ENCODE data around the gene DAB2IP. TPM values are rescaled to one million over a fixed set of nuclear protein-coding genes. Genes with fewer than 3 reads are reported as not detected.

Gene DAB2IP
- total and polyA plus RNA-seq, 2 donors: 8.2 to 8.4 TPM

DNA sequence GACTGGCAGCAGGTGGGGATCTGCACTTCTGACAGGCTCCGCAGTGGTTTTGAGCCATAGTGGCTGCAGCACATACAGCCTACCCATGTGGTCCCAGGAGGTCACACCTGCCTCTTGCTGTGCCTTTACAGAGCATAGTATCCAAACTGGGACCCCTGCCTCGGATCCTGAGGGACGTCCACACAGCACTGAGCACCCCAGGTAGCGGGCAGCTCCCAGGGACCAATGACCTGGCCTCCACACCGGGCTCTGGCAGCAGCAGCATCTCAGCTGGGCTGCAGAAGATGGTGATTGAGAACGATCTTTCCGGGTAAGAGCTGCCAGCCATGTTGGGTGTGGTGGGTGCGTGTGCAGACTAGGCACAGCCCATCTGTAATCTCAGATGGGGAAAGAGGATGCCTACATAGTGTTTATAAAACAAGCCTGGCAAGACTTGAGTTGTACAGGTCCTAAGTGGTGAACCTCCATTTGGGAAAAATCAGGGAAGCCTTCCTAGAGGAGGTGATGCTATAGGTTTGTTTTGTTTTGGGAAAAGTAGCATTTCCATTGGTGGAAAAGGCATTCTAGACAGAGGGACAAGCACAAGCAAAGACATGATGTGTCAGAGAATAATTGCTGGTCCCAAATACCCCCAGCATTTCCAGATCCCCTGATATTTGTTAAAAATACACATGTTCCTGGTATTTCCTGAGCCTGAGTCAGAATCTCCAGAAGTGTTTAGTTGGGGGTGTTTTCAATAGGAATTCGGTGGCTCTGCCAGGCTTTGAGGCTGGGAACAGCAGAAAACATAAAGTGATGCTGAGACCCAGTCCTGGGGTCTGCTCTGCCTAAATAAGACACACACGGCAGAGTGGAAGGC is 119.2 kb downstream of the DAB2IP start:
- Histone ChIP-seq H3K4me1 (ENCODE audit: control insufficient read depth in 2 of 2, insufficient read depth in 2 of 2, low read length in 2 of 2) (peaks cover 0 to 15% of the 10 kb centered on the region in 2 donors), H3K27me3 (ENCODE audit: control insufficient read depth in 2 of 2, insufficient read depth in 1 of 2, low read length in 1 of 2) (no peaks in the 10 kb centered on the region), H3K4me3 (ENCODE audit: low read length in 2 of 2) (no peak overlapping the region), H3K36me3 (ENCODE audit: control insufficient read depth in 2 of 2, insufficient read depth in 2 of 2, low read length in 1 of 2) (peaks cover 45 to 50% of the 10 kb centered on the region in 2 donors), H3K27ac (ENCODE audit: low read depth in 1 of 2, low read length in 1 of 2) (no peak overlapping the region), H3K9me3 (ENCODE audit: control insufficient read depth in 2 of 2, insufficient read depth in 1 of 2, low read length in 1 of 2) (peaks cover 0 to 2% of the 10 kb centered on the region in 2 donors)
- no peak for DNase-seq (ENCODE audit: low read depth in 6 of 9, low spot score in 9 of 9)
- 98% methylated on average over 10 of the region's 10 CpGs for WGBS

GRCh38 chr9:121771418-121771817 is 120.0 kb downstream of the DAB2IP start:
- no peak for DNase-seq (ENCODE audit: low read depth in 6 of 9, low spot score in 9 of 9)
- Histone ChIP-seq H3K4me3 (ENCODE audit: low read length in 2 of 2) (no peak overlapping the region), H3K36me3 (ENCODE audit: control insufficient read depth in 2 of 2, insufficient read depth in 2 of 2, low read length in 1 of 2) (peaks cover 49 to 50% of the 10 kb centered on the region in 2 donors), H3K9me3 (ENCODE audit: control insufficient read depth in 2 of 2, insufficient read depth in 1 of 2, low read length in 1 of 2) (peaks cover 0 to 2% of the 10 kb centered on the region in 2 donors), H3K27ac (ENCODE audit: low read depth in 1 of 2, low read length in 1 of 2) (no peak overlapping the region), H3K4me1 (ENCODE audit: control insufficient read depth in 2 of 2, insufficient read depth in 2 of 2, low read length in 2 of 2) (peaks cover 0 to 15% of the 10 kb centered on the region in 2 donors), H3K27me3 (ENCODE audit: control insufficient read depth in 2 of 2, insufficient read depth in 1 of 2, low read length in 1 of 2) (no peaks in the 10 kb centered on the region)
- WGBS: 98% methylated on average over 5 of the region's 5 CpGs

GRCh38 chr9:121771851-121772599 is 120.6 kb downstream of the DAB2IP start:
- Histone ChIP-seq H3K27ac (ENCODE audit: low read depth in 1 of 2, low read length in 1 of 2) (no peak overlapping the region), H3K4me1 (ENCODE audit: control insufficient read depth in 2 of 2, insufficient read depth in 2 of 2, low read length in 2 of 2) (peaks cover 0 to 15% of the 10 kb centered on the region in 2 donors), H3K36me3 (ENCODE audit: control insufficient read depth in 2 of 2, insufficient read depth in 2 of 2, low read length in 1 of 2) (peaks cover 49 to 52% of the 10 kb centered on the region in 2 donors), H3K4me3 (ENCODE audit: low read length in 2 of 2) (no peak overlapping the region), H3K9me3 (ENCODE audit: control insufficient read depth in 2 of 2, insufficient read depth in 1 of 2, low read length in 1 of 2) (peaks cover 0 to 2% of the 10 kb centered on the region in 2 donors), H3K27me3 (ENCODE audit: control insufficient read depth in 2 of 2, insufficient read depth in 1 of 2, low read length in 1 of 2) (no peaks in the 10 kb centered on the region)
- WGBS: 97% methylated on average over 16 of the region's 16 CpGs
- no peak for DNase-seq (ENCODE audit: low read depth in 6 of 9, low spot score in 9 of 9)

- H3K4me3 ChIP-seq (ENCODE audit: low read length in 2 of 2): no peak overlapping the region
- H3K36me3 ChIP-seq (ENCODE audit: control insufficient read depth in 2 of 2, insufficient read depth in 2 of 2, low read length in 1 of 2): peaks cover 48 to 49% of the 10 kb centered on the region in 2 donors
- DNase-seq (ENCODE audit: low read depth in 6 of 9, low spot score in 9 of 9): no peak
- peaks cover 0 to 15% of the 10 kb centered on the region in 2 donors for H3K4me1 ChIP-seq (ENCODE audit: control insufficient read depth in 2 of 2, insufficient read depth in 2 of 2, low read length in 2 of 2)
- H3K9me3 ChIP-seq (ENCODE audit: control insufficient read depth in 2 of 2, insufficient read depth in 1 of 2, low read length in 1 of 2): peaks cover 0 to 2% of the 10 kb centered on the region in 2 donors
- H3K27ac ChIP-seq (ENCODE audit: low read depth in 1 of 2, low read length in 1 of 2): no peak overlapping the region
- 97% methylated on average over 45 of the region's 45 CpGs for WGBS
- no peaks in the 10 kb centered on the region for H3K27me3 ChIP-seq (ENCODE audit: control insufficient read depth in 2 of 2, insufficient read depth in 1 of 2, low read length in 1 of 2)
These were observed 121.3 kb downstream of the DAB2IP start for GRCh38 chr9:121772600-121773285.

DNA sequence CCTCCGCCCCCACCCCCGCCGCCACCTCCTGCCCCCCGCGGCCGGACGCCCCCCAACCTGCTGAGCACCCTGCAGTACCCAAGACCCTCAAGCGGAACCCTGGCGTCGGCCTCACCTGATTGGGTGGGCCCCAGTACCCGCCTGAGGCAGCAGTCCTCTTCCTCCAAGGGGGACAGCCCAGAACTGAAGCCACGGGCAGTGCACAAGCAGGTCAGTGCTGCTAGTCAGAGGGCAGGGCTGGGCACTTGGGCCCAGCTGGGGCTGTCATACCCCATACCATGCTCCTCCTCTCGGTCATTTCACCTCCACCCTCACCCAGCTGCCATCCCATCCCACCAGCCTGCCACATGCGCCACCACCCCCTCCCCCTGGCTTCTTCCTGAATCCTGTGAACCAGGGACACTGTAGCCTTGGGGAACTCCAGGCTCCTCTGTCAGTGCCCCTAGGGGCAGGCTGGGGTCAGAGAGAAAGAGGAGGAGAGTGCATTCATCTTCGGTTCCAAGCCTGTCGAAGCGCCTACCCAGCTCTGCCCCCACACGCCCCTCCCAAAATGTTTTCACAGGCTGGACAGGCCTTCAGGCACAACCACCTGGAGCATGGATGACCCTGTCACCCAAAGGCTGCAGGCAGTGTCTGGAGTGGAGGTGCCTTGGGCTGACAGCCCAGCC is 122.0 kb downstream of the DAB2IP start:
- no peaks in the 10 kb centered on the region for H3K27me3 ChIP-seq (ENCODE audit: control insufficient read depth in 2 of 2, insufficient read depth in 1 of 2, low read length in 1 of 2)
- no peak overlapping the region for H3K27ac ChIP-seq (ENCODE audit: low read depth in 1 of 2, low read length in 1 of 2)
- no peak overlapping the region for H3K4me3 ChIP-seq (ENCODE audit: low read length in 2 of 2)
- peaks cover 46 to 55% of the 10 kb centered on the region in 2 donors for H3K36me3 ChIP-seq (ENCODE audit: control insufficient read depth in 2 of 2, insufficient read depth in 2 of 2, low read length in 1 of 2)
- DNase-seq (ENCODE audit: low read depth in 6 of 9, low spot score in 9 of 9): no peak
- H3K9me3 ChIP-seq (ENCODE audit: control insufficient read depth in 2 of 2, insufficient read depth in 1 of 2, low read length in 1 of 2): peaks cover 0 to 2% of the 10 kb centered on the region in 2 donors
- peaks cover 0 to 15% of the 10 kb centered on the region in 2 donors for H3K4me1 ChIP-seq (ENCODE audit: control insufficient read depth in 2 of 2, insufficient read depth in 2 of 2, low read length in 2 of 2)
- WGBS: 97% methylated on average over 18 of the region's 18 CpGs

DNA sequence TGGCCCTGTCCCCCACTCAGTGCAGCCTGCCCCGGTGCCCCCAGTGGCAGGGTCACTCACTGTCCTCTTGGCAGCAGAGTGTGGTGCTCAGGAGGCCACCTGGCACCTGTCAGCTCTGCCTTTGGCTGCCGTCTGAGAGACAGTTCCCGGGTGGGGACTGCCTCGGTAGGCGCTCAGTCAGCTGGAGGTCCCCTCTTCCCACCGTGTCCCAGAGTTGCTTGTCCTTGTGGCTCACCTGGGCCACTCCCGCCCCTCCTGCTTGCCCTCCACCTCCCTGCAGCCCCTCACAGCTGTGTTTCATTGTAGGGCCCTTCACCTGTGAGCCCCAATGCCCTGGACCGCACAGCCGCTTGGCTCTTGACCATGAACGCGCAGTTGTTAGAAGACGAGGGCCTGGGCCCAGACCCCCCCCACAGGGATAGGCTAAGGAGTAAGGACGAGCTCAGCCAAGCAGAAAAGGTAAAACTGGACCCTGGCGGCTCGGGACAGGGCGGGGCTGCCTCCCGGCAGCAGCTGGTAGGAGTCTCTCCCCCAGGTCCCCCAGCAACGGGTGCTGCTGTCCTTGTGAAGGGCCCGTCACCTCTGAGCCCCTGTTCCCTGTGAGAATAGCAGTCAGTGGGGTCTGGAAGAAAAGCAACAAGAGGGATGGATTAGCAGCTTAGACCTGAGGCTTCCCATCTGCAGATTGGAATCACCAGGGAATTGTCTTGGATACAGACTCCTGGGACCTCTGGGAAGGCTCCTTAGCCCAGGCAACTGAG is 122.7 kb downstream of the DAB2IP start:
- Histone ChIP-seq H3K4me1 (ENCODE audit: control insufficient read depth in 2 of 2, insufficient read depth in 2 of 2, low read length in 2 of 2) (peaks cover 0 to 15% of the 10 kb centered on the region in 2 donors), H3K9me3 (ENCODE audit: control insufficient read depth in 2 of 2, insufficient read depth in 1 of 2, low read length in 1 of 2) (peaks cover 0 to 2% of the 10 kb centered on the region in 2 donors), H3K4me3 (ENCODE audit: low read length in 2 of 2) (no peak overlapping the region), H3K27ac (ENCODE audit: low read depth in 1 of 2, low read length in 1 of 2) (no peak overlapping the region), H3K27me3 (ENCODE audit: control insufficient read depth in 2 of 2, insufficient read depth in 1 of 2, low read length in 1 of 2) (no peaks in the 10 kb centered on the region), H3K36me3 (ENCODE audit: control insufficient read depth in 2 of 2, insufficient read depth in 2 of 2, low read length in 1 of 2) (peaks cover 39 to 53% of the 10 kb centered on the region in 2 donors)
- WGBS: 95% methylated on average over 19 of the region's 19 CpGs
- no peak for DNase-seq (ENCODE audit: low read depth in 6 of 9, low spot score in 9 of 9)

GRCh38 chr9:121774715-121775613 is 123.5 kb downstream of the DAB2IP start:
- H3K36me3 ChIP-seq (ENCODE audit: control insufficient read depth in 2 of 2, insufficient read depth in 2 of 2, low read length in 1 of 2): peaks cover 41 to 46% of the 10 kb centered on the region in 2 donors
- 89% methylated on average over 26 of the region's 26 CpGs for WGBS
- H3K4me3 ChIP-seq (ENCODE audit: low read length in 2 of 2): no peak overlapping the region
- peak overlapping the region in 1 of 2 donors; percentile 26 for H3K27ac ChIP-seq (ENCODE audit: low read depth in 1 of 2, low read length in 1 of 2)
- DNase-seq (ENCODE audit: low read depth in 6 of 9, low spot score in 9 of 9): peak in 1 of 9 donors; percentile 31
- peaks cover 0 to 15% of the 10 kb centered on the region in 2 donors for H3K4me1 ChIP-seq (ENCODE audit: control insufficient read depth in 2 of 2, insufficient read depth in 2 of 2, low read length in 2 of 2)
- H3K9me3 ChIP-seq (ENCODE audit: control insufficient read depth in 2 of 2, insufficient read depth in 1 of 2, low read length in 1 of 2): peaks cover 0 to 2% of the 10 kb centered on the region in 2 donors
- no peaks in the 10 kb centered on the region for H3K27me3 ChIP-seq (ENCODE audit: control insufficient read depth in 2 of 2, insufficient read depth in 1 of 2, low read length in 1 of 2)

Data from thymus (tissue), 11 donors.